Measurements from ENCODE around the gene TOPAZ1.

GRCh38 chr3:44363591-44363990 lies 121.9 kb downstream of the TOPAZ1 start:
- TF ChIP-seq CTCF (IDR thresholded peaks at IDR 0.05; ENCODE audit: insufficient read depth, low read length, poor library complexity, severe bottlenecking), result no peak
- TF ChIP-seq EZH2phosphoT487 (conservative IDR thresholded peaks at IDR 0.05; ENCODE audit: low read length), result no peak

All from SU-DHL-6 (cell line).